ENCODE results near the gene KIRREL3. TPM values are rescaled to one million over a fixed set of nuclear protein-coding genes. Genes with fewer than 3 reads are reported as not detected.

KIRREL3 gene
- total and polyA plus RNA-seq, 12 donors = 0.13 to 0.58 (median 0.30) TPM

- TF ChIP-seq CTCF (IDR thresholded peaks at IDR 0.05) = no peak
- no peak for DNase-seq
- Histone ChIP-seq H3K27me3 (peaks cover 0 to 8% (median 2%) of the 10 kb centered on the region in 7 donors), H3K9me3 (peaks cover 0 to 5% (median 0%) of the 10 kb centered on the region in 11 donors), H3K27ac (no peak overlapping the region), H3K4me3 (no peak overlapping the region), H3K36me3 (no peaks in the 10 kb centered on the region), H3K4me1 (peaks cover 0 to 6% (median 0%) of the 10 kb centered on the region in 9 donors)
- intact Hi-C loops (cut with DNase I) = no loop called here
- ATAC-seq = peak in 3 of 8 donors; percentile 16 to 65 (median 23)
- WGBS, 2 donors = 72 to 73% methylated on average over 10 of the region's 10 CpGs
Observed at GRCh38 chr11:126459691-126460281, 540.8 kb downstream of the KIRREL3 start.

DNA sequence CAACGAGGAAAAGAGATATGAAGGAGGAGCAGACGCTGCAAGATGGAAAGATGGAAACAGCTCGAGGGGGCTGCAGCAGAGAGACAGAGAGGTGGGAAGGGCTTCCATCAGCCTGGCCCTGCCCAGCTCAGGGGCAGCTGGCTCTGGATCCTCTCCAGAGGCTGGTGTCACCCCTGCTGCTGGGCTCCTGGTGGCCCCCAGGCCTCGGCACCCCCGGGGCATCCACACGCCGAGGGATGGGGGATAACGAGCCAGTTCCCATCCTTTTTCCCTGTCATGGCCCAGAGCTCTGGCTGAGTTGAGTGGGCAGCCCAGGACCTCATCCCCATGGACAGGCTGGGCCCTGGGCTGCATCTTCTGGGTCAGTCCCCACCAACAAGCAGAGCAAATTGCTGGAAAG lies 542.8 kb downstream of the KIRREL3 start:
- no peak for TF ChIP-seq CTCF (IDR thresholded peaks at IDR 0.05)
- Histone ChIP-seq H3K4me3 (no peak overlapping the region), H3K4me1 (peaks cover 0 to 6% (median 0%) of the 10 kb centered on the region in 9 donors), H3K9me3 (no peaks in the 10 kb centered on the region), H3K27me3 (peaks cover 0 to 28% (median 11%) of the 10 kb centered on the region in 7 donors), H3K27ac (no peak overlapping the region), H3K36me3 (no peaks in the 10 kb centered on the region)
- intact Hi-C loops (cut with DNase I) = no loop called here
- ATAC-seq (no peak), DNase-seq (no peak)
- WGBS, 2 donors = 69 to 73% methylated on average over 8 of the region's 8 CpGs

DNA sequence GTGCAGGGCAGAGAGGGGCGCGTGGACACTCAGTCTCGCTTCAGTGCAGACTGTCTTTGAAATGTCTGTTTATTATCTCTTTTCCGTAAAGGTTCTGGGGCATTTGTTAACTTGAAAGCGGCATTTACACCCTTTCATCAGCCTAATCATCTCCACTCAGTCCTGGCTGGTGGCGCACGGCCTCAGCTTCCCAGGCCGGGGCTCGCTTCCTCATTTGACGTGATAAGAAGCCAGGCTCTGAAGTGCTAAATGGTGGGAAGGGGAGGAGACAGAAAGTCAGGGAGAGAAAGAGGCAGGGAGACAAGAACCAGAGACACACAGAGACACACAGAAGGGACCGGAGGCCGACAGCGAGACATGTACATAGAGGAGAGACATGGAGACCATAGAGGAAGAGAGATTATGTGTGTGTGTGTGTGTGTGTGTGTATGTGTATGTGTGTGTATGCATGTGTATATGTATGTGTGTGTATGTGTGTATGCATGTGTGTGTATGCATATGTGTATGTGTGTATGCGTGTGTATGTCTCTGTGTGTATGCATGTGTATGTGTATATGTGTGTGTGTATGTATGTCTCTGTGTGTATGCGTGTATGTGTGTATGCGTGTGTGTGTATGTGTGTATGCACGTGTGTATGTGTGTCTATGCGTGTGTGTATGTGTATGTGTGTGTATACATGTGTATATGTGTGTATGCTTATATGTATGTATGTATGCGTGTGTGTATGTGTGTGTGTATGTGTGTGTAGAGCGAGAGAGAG lies 543.6 kb downstream of the KIRREL3 start:
- Histone ChIP-seq H3K4me3 (no peak overlapping the region), H3K36me3 (no peaks in the 10 kb centered on the region), H3K9me3 (no peaks in the 10 kb centered on the region), H3K27me3 (peaks cover 0 to 34% (median 14%) of the 10 kb centered on the region in 7 donors), H3K27ac (no peak overlapping the region), H3K4me1 (peaks cover 0 to 6% (median 0%) of the 10 kb centered on the region in 9 donors)
- intact Hi-C loops (cut with DNase I) = no loop called here
- DNase-seq (no peak), ATAC-seq (no peak)
- TF ChIP-seq CTCF (IDR thresholded peaks at IDR 0.05) = no peak
- 64 to 71% methylated on average over 20 of the region's 20 CpGs for WGBS, 2 donors

- no peaks in the 10 kb centered on the region for H3K36me3 ChIP-seq
- intact Hi-C loops (cut with DNase I) = no loop called here
- H3K9me3 ChIP-seq = no peaks in the 10 kb centered on the region
- ATAC-seq (no peak), DNase-seq (no peak)
- H3K4me3 ChIP-seq = no peak overlapping the region
- H3K4me1 ChIP-seq = peaks cover 0 to 6% (median 0%) of the 10 kb centered on the region in 9 donors
- H3K27ac ChIP-seq = no peak overlapping the region
- TF ChIP-seq CTCF (IDR thresholded peaks at IDR 0.05) = no peak
- WGBS, 2 donors = 86 to 91% methylated on average over 15 of the region's 15 CpGs
- H3K27me3 ChIP-seq = peaks cover 0 to 34% (median 14%) of the 10 kb centered on the region in 7 donors
Observed at GRCh38 chr11:126456089-126456488, 544.5 kb downstream of the KIRREL3 start.
